Endothelial cell of umbilical vein (primary cell): Measurements from ENCODE around the gene LYSMD3. TPM values are rescaled to one million over a fixed set of nuclear protein-coding genes. Genes with fewer than 3 reads are reported as not detected.

Experiments
- BruUV-seq: library from RNA; stranded (reverse); fragments of 400-500 nt; replicated peaks from 2 replicates; lab custom pipeline; 2021; lab: Mats Ljungman, UMichigan
- CTCF ChIA-PET: fragments of 300-600, 350-600 bp; sonication (Branson Sonifier 250); formaldehyde crosslinking; loops from one replicate; lab custom pipeline; 2021; ENCODE audit warnings: antibody characterized with exemption, inconsistent platforms; lab: Charles Lee
- POLR2A ChIA-PET: fragments of 300-600, 350-600 bp; sonication (Branson Sonifier 250); formaldehyde crosslinking; loops from one replicate; lab custom pipeline; 2021; ENCODE audit warnings: antibody characterized with exemption, inconsistent platforms; lab: Charles Lee
- DNase-seq: peaks from one replicate; pipeline ENCODE4 v3.0.0-alpha.2; 2011; ENCODE audit warnings: low read depth, low spot score
- FAIRE-seq: peaks from 2 replicates; lab custom pipeline; 2011; peaks lifted over from hg19 to GRCh38; lab: Jason Lieb, UNC
- H2AFZ ChIP-seq: 2 replicates; pipeline ENCODE4 v1.6.0; 2012; ENCODE audit warnings: low read depth, low read length, control low read depth, inconsistent platforms
- H3K27ac ChIP-seq: 2 replicates; pipeline ENCODE4 v1.5.1; 2011; ENCODE audit warnings: low read depth, mild to moderate bottlenecking, control low read depth, low read length, moderate library complexity; ENCODE audit not compliant: insufficient read depth
- H3K27me3 ChIP-seq, 2 experiments: 2 replicates each; pipeline versions ENCODE4 v1.6.0 to v1.6.1; 2011; ENCODE audit warnings: low read length in 2 of 2, mixed read lengths in 1 of 2; ENCODE audit not compliant: control insufficient read depth in 2 of 2, insufficient read depth in 2 of 2
- H3K36me3 ChIP-seq, 2 experiments: 2 replicates in 1 of 2; 3 replicates in 1 of 2; pipeline ENCODE4 v1.5.1; 2011; ENCODE audit warnings: low read length in 2 of 2, mild to moderate bottlenecking in 1 of 2, moderate library complexity in 1 of 2; ENCODE audit not compliant: control insufficient read depth in 2 of 2, insufficient read depth in 2 of 2; ENCODE audit errors: extremely low read depth in 1 of 2
- H3K4me1 ChIP-seq: 3 replicates; pipeline ENCODE4 v1.5.1; 2011; ENCODE audit warnings: mild to moderate bottlenecking, low read length; ENCODE audit not compliant: control insufficient read depth, insufficient read depth; ENCODE audit errors: extremely low read depth
- H3K4me2 ChIP-seq: 2 replicates; pipeline ENCODE4 v1.6.1; 2011; ENCODE audit warnings: low read length, control low read depth, mixed read lengths; ENCODE audit not compliant: insufficient read depth
- H3K4me3 ChIP-seq, 3 experiments: fragments of 200-600 bp in 1 of 3; sonication (generic), shearing (Covaris generic) in 1 of 3; replicated peaks in 1 of 3; 2 replicates each; pipeline ENCODE4 v1.5.1; 2011 to 2016; ENCODE audit warnings: control low read depth in 3 of 3, low read length in 3 of 3, mild to moderate bottlenecking in 2 of 3, inconsistent platforms in 1 of 3, low read depth in 1 of 3, moderate library complexity in 1 of 3; ENCODE audit not compliant: insufficient read depth in 1 of 3
- H3K79me2 ChIP-seq: 2 replicates; pipeline ENCODE4 v1.6.0; 2012; ENCODE audit warnings: low read length, inconsistent platforms; ENCODE audit not compliant: control insufficient read depth, insufficient read depth
- H3K9ac ChIP-seq: replicated peaks from 2 replicates; pipeline ENCODE3; 2011; ENCODE audit warnings: low read length, control low read depth; ENCODE audit not compliant: insufficient read depth; ENCODE audit errors: extremely low read depth
- H3K9me1 ChIP-seq: replicated peaks from 3 replicates; pipeline ENCODE4 v1.6.0; 2011; ENCODE audit warnings: mild to moderate bottlenecking, low read length; ENCODE audit not compliant: control insufficient read depth, insufficient read depth; ENCODE audit errors: extremely low read depth
- H3K9me3 ChIP-seq: replicated peaks from 2 replicates; pipeline ENCODE4 v1.5.1; 2012; ENCODE audit warnings: low read length, inconsistent platforms; ENCODE audit not compliant: control insufficient read depth, insufficient read depth
- H4K20me1 ChIP-seq: replicated peaks from 2 replicates; pipeline ENCODE3; 2011; ENCODE audit warnings: mild to moderate bottlenecking, low read length; ENCODE audit not compliant: control insufficient read depth, insufficient read depth; ENCODE audit errors: extremely low read depth
- EZH2 ChIP-seq: IDR thresholded peaks from 2 replicates; pipeline ENCODE4 v1.6.1; 2012; ENCODE audit warnings: borderline replicate concordance, low read depth, mild to moderate bottlenecking, moderate library complexity, low read length, inconsistent platforms; ENCODE audit not compliant: severe bottlenecking
- FOS ChIP-seq: IDR thresholded peaks from 2 replicates; pipeline ENCODE4 v1.6.1; 2011; ENCODE audit warnings: mild to moderate bottlenecking, low read length, moderate library complexity, borderline replicate concordance; ENCODE audit not compliant: insufficient read depth
- GATA2 ChIP-seq: IDR thresholded peaks from 2 replicates; pipeline ENCODE4 v1.7.0; 2011; ENCODE audit warnings: low read depth, mild to moderate bottlenecking, moderate library complexity, mixed read lengths, low read length; ENCODE audit not compliant: insufficient read length, insufficient read depth
- JUN ChIP-seq: IDR thresholded peaks from 2 replicates; pipeline ENCODE4 v1.6.1; 2011; ENCODE audit warnings: borderline replicate concordance, low read depth; ENCODE audit not compliant: insufficient read length, insufficient read depth
- MYC ChIP-seq: IDR thresholded peaks from one replicate; pipeline ENCODE4 v1.6.1; 2011; ENCODE audit warnings: mild to moderate bottlenecking, low read depth, low read length
- POLR2A ChIP-seq: IDR thresholded peaks from 2 replicates; pipeline ENCODE4 v1.6.1; 2012; ENCODE audit warnings: low read depth, mild to moderate bottlenecking, control low read depth, low read length
- POLR2AphosphoS5 ChIP-seq: IDR thresholded peaks from 2 replicates; pipeline ENCODE4 v1.6.1; 2012; ENCODE audit warnings: low read depth, mild to moderate bottlenecking, control low read depth, low read length, moderate library complexity; ENCODE audit not compliant: insufficient read depth
- dilution Hi-C: fragments of 300-500 bp; cut with MboI; formaldehyde crosslinking; loops from one replicate; pipeline ENCODE4 v1.15.0; 2019; ENCODE audit warnings: low sequenced_read_pairs; ENCODE audit not compliant: extremely low pct_ligation_motif_present
- intact Hi-C: fragments of 100-400 bp; cut with micrococcal nuclease; formaldehyde crosslinking; loops from one replicate; pipeline ENCODE4 v1.10.0; 2022
- polyA plus RNA-seq, 4 experiments: library from polyadenylated mRNA; depleted of rRNA in 3 of 4; stranded (reverse) in 3 of 4; unstranded in 1 of 4; fragments of >200 nt; gene quantifications; 2 replicates each; pipeline versions ENCODE4 v1.2.1 to v1.2.3, GENCODE V29; 2011 to 2012; ENCODE audit warnings: missing spikeins in 1 of 4
- total RNA-seq: library from RNA; stranded (reverse); gene quantifications from 2 replicates; pipeline ENCODE4 v1.2.3, GENCODE V29; 2021
- TF ChIP-seq, protein P1 (sequence below), 2 donors: IDR thresholded peaks; 1 replicate in 1 of 2; 2 replicates in 1 of 2; pipeline ENCODE4 v1.5.1; 2011; ENCODE audit warnings: low read length in 2 of 2, mild to moderate bottlenecking in 2 of 2, moderate library complexity in 2 of 2, control low read depth in 1 of 2, inconsistent platforms in 1 of 2, low read depth in 1 of 2; ENCODE audit not compliant: insufficient read depth in 1 of 2; ENCODE audit errors: extremely low read depth in 1 of 2
- TF ChIP-seq, protein P2 (sequence below): IDR thresholded peaks from 2 replicates; pipeline ENCODE4 v1.6.1; 2011; ENCODE audit not compliant: insufficient read depth, insufficient read length

LYSMD3 gene
- total and polyA plus RNA-seq, 2 donors (not counting 3 experiments of a cell fraction or from before 2014, with no cell fraction given) = 6.0 to 21.3 TPM

DNA sequence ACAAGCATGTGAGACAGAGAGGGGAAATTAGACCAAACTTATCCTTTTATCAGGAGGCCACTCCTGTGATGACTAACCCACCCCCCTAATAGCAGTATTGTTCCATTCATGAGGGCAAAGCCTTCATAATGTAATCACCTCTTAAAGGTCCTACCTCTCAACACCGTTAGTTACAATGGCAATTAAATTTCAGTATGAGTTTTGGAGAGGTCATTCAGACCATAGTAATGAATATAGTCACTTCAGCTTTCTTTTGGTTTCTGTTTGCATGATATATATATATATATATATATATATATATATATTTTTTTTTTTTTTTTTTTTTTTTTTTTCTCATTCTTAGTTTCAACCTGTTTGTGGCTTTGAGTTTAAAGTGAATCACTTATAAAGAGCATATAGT lies 39.7 kb upstream of the LYSMD3 start:
- dilution Hi-C loops = no loop called here
- no peaks in the 10 kb centered on the region for H3K4me1 ChIP-seq
- H3K36me3 ChIP-seq = no peaks in the 10 kb centered on the region
- peaks cover 3 to 14% of the 10 kb centered on the region in 2 experiments for H3K27me3 ChIP-seq
- no peak overlapping the region for H3K27ac ChIP-seq
- H3K4me2 ChIP-seq = no peak overlapping the region
- no TSS peak for BruUV-seq
- no peak for DNase-seq
- CTCF ChIA-PET = no interaction called here
- no peaks in the 10 kb centered on the region for H3K9me3 ChIP-seq
- H3K9ac ChIP-seq = no peak overlapping the region
- no peaks in the 10 kb centered on the region for H3K9me1 ChIP-seq
- POLR2A ChIA-PET = no interaction called here
- TF ChIP-seq JUN (no peak), POLR2A (no peak), MYC (no peak), FOS (no peak), EZH2 (no peak), POLR2AphosphoS5 (no peak), GATA2 (no peak)
- TF ChIP-seq, protein P1, sequence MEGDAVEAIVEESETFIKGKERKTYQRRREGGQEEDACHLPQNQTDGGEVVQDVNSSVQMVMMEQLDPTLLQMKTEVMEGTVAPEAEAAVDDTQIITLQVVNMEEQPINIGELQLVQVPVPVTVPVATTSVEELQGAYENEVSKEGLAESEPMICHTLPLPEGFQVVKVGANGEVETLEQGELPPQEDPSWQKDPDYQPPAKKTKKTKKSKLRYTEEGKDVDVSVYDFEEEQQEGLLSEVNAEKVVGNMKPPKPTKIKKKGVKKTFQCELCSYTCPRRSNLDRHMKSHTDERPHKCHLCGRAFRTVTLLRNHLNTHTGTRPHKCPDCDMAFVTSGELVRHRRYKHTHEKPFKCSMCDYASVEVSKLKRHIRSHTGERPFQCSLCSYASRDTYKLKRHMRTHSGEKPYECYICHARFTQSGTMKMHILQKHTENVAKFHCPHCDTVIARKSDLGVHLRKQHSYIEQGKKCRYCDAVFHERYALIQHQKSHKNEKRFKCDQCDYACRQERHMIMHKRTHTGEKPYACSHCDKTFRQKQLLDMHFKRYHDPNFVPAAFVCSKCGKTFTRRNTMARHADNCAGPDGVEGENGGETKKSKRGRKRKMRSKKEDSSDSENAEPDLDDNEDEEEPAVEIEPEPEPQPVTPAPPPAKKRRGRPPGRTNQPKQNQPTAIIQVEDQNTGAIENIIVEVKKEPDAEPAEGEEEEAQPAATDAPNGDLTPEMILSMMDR (IDR thresholded peaks at IDR 0.05; ENCODE audit: extremely low read depth in 1 of 2, insufficient read depth in 1 of 2, low read depth in 1 of 2, low read length in 2 of 2) = no peak
- TF ChIP-seq, protein P2, sequence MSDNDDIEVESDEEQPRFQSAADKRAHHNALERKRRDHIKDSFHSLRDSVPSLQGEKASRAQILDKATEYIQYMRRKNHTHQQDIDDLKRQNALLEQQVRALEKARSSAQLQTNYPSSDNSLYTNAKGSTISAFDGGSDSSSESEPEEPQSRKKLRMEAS = no peak
- no peaks in the 10 kb centered on the region for H3K79me2 ChIP-seq
- FAIRE-seq = no peak
- H2AFZ ChIP-seq = no peak overlapping the region
- H4K20me1 ChIP-seq = no peaks in the 10 kb centered on the region
- intact Hi-C loops = no loop called here
- no peak overlapping the region for H3K4me3 ChIP-seq
